Heart left ventricle (tissue), 13 donors: ENCODE results near the gene KIF12.

Experiments used
- POLR2A ChIP-seq, 2 donors: fragments of 450-650 bp; IDR thresholded peaks; one replicate each; pipeline ENCODE4 v1.6.1; 2017; ENCODE audit warnings: antibody characterized with exemption in 2 of 2, mild to moderate bottlenecking in 2 of 2, moderate library complexity in 2 of 2
- TF ChIP-seq, protein P1 (sequence below), 12 donors: fragments of 200-600 bp; sonication (generic) in 4 of 12; IDR thresholded peaks; one replicate each; pipeline versions ENCODE4 v1.5.0 to v1.8.0; 2018 to 2022; ENCODE audit warnings: antibody characterized with exemption in 12 of 12, mild to moderate bottlenecking in 5 of 12
- donor health status: ischemic (EF 13 %, LVEDD 7.1; RV severe dilation, severe dysfunction).
- donor health status: DM: no; HTN: yes; CAD: no.
- donor health status: DM: no; HTN: no; CAD: no.
- donor health status: ischemic (EF 25% LVEDD 6.9; RV normal size, moderate dysfunction).
- donor health status: ischemic (EF 25% LVEDD 5.7; RV mildly dilated, moderate dysfunction).
- donor health status: ischemic (EF 35%, LVEDD 5.7; RV mildly dilated, moderate dysfunction).
- donor health status: nonischemic (EF 11% LVEDD 7.7; RV severe dilation, severe dysfunction).
- donor health status: DM: yes; HTN: yes; CAD: no.
- donor health status: PGD.
- donor health status: ischemic (EF 29% LVEDD 5.4; RV normal size, mild dysfunction).
- donor health status: nonischemic (EF 23%, LVEDD 6.1; RV moderate dilation, normal function).

DNA sequence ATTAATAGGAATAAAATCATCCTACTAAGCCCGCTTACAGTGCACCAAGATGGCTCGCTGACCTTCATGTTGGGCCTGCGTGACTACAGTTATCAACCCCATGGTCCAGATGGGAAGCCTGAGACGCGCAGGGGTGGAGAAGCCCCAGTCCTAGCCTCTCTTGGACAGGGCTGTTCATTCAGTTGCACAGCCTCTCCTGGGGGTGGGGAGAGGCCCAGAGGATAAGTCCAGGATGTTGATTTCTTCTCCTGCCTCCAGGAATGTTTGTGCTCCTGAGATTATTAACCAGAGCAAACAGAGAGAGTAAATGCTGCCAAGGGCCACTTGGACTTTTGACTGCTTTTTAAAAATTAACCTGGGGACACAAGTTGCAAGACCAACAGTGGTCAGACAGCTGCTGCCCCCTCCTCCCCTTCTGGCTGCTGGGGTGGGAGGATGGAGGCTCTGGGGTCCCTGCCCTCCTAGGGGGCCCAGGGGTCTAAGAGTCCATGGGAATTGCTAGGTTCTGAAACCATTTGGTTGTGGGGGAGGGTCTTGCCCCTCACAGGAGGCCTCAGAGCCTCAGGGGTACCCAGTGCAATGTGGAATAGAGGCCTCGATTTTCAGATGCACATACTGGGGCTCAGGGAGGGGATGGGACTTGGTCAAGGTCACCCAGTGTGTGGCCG, 18.2 kb downstream of the KIF12 start:
- no peak for TF ChIP-seq POLR2A (IDR thresholded peaks at IDR 0.05)
- TF ChIP-seq, protein P1, sequence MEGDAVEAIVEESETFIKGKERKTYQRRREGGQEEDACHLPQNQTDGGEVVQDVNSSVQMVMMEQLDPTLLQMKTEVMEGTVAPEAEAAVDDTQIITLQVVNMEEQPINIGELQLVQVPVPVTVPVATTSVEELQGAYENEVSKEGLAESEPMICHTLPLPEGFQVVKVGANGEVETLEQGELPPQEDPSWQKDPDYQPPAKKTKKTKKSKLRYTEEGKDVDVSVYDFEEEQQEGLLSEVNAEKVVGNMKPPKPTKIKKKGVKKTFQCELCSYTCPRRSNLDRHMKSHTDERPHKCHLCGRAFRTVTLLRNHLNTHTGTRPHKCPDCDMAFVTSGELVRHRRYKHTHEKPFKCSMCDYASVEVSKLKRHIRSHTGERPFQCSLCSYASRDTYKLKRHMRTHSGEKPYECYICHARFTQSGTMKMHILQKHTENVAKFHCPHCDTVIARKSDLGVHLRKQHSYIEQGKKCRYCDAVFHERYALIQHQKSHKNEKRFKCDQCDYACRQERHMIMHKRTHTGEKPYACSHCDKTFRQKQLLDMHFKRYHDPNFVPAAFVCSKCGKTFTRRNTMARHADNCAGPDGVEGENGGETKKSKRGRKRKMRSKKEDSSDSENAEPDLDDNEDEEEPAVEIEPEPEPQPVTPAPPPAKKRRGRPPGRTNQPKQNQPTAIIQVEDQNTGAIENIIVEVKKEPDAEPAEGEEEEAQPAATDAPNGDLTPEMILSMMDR (IDR thresholded peaks at IDR 0.05), result no peak
